NCI-H1105 (cell line): ENCODE data around the gene PTPRT.

ENCODE experiments used
- DNase-seq: peaks from one replicate; lab custom pipeline; 2025; lab: John Stamatoyannopoulos, UW

PTPRT gene

DNA sequence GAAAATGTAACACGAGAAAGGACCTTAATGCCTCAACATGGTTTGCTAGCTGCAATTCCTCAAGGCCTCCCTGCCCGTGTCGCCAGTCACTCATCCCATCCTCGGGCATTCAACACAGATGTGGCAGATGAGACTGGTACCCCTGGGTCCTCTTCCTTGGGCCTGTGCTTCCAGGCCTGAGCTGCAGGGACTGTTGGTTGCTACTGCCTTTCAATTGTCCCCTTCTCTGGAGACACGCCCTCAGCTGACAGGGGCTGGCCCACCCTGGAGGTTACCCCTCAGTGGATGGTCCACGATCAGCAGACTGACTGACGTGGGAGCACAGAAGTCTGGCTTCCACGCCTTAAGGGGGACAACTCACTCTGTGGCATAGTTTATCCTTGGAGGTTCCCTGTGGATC is 1076.5 kb downstream of the PTPRT start:
- no peak for DNase-seq

DNA sequence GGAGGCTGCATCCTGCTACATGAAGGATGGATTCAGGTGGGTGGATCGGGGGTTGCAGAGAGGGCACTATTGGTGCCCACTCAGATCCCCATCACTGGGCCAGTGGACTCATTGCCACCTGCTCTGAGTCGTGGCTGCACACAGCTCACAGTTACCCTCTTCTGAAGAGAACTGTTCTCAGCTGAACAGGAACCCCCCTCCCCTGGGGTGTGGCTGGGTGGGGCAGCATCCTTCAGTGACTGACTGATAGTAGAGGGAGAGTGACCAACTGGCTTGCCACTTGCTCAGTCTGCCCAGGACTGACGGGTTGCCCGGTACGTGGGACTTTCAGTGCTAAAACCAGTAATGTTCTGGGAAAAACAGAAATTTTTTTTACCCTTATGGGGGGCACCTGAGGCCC is 1077.5 kb downstream of the PTPRT start:
- no peak for DNase-seq

DNA sequence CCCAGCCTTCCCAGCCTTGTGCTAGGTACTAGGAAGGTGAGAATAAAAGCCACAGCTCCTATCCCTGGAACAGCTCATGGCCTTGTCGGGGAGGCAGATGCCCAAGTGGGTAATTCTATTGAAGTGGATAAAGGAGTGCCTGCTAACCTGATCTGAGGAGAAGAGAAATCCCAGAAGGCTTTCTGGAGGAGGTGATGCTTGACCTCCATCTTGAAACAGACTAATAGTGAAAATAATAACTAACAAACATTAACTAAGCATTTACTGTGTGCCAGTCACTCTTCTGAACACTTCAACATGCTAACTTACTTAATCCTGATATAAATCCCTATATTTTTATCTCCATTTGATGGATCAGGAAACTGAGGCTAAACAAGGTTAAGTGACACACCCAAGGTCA is 1078.4 kb downstream of the PTPRT start:
- no peak for DNase-seq

DNA sequence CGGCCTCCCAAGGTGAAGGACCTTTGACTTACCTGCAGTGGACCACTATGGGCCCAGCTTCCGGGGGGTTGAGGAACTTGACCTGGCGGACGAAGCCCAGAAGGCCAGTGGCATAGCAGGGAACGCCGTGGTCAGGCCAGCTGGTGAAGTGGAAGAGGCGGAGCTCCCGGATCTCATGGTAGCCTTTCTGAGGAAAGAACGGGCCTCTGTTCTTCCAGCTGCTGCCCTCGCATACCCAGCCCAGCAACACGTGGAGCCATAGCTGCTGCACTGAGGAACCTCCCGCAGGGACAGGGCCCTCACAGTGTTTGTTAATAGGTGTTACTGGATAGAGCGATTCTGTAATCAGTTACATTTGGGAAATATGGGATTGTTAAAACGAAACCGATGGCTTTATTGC is 1079.4 kb downstream of the PTPRT start:
- DNase-seq = no peak

DNA sequence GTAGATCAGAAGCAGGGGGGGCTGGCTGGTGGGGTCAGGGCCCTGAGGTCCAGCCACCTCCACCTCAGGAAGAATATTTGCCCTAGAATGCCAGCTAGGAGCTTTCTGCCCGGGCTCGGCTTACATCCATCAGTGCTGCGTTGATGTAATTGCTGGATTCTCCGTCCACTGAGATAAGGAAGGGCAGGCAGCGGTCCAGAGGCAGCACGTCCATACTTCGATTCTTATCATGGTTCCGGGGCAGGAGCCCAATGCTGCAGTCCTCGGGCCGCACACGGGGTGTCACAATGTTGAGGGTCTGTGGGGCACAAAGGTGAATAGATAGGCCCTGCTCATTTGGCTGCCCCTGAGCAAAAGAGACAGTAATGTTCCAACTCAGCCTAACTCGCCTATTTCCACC is 1087.7 kb downstream of the PTPRT start:
- DNase-seq = no peak

DNA sequence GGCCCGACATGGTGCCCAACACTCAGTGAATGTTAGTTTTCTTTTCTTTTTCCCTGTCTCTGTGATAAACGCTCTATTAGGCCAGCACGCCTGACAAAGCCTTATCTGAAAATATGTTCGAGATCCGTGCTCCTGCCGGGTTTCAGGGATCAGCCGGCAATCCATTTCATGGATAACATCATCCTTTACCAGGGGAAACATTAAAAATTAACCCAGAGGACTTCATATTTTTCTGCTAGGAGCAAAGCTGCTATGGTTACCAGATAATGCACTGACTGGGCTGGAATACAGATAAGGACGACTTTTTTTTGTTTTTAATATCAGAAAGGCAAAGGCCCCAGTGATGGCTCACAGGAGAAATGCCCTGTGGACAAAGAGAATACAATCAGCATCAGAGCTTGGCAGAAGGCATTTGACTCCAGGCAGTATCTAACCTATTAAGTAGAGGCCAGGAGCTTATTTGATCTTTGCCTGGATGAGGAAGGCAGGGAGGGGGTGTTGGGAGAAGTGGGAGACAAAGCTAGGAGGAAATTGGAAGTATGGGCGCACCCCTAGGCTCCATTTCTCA is 1089.5 kb downstream of the PTPRT start:
- no peak for DNase-seq

DNA sequence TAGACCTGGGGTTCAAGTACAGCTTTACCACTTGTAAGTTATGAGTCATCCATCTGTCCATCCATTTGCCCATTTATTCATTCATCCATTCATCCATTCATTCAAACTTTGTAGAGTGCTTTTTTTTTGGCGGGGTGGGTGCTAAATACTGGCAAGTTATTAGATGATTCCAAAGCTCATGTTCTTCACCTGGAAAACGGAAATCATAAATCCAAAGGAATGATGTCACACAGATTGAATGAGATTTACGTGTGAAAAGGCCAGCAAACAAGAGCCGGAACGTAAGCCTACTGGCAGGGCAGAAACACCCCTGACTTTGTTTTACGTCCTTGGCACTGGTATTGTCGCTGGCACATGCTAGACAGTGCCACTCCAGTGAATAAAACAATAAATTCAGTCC is 1090.6 kb downstream of the PTPRT start:
- DNase-seq = peak; percentile 48

DNA sequence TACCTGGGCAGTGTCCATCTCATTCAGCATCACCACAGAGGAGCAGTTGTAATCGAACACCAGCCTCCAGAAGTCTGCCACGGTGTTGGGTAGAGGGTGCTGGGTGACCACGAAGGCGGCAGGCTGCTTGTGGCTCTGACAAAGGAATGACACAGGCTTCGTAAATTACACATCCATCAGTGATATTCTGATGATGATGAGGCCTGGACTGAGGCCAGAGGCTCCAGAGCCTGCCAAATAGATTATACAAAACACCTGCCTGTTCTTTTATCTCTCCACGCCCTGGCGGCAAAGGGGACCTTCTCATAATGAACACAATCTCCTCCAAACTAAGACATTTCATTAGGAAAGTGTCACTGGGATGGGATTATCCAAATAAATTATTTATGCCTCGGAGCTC is 1091.3 kb downstream of the PTPRT start:
- peak; percentile 94 for DNase-seq

DNA sequence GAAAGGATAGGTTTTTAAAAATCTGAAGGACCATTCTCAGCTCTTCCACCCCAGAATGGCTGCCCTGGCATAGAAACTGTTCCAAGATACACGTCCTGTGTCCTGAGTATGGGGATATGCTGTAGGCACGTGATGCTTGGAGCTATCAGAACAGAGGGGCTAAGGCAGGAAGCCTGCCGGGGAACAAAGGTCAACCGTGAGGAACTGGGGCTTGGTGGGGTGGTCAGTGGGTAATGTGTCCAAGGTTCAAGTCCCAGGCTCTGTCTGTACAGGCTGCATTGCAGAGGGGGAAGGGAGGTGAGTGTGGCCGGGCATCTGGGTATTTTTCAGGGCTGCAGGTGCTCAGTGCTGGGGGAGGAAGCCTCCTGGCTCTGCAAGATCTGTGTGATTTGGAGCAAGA is 1092.0 kb downstream of the PTPRT start:
- no peak for DNase-seq

DNA sequence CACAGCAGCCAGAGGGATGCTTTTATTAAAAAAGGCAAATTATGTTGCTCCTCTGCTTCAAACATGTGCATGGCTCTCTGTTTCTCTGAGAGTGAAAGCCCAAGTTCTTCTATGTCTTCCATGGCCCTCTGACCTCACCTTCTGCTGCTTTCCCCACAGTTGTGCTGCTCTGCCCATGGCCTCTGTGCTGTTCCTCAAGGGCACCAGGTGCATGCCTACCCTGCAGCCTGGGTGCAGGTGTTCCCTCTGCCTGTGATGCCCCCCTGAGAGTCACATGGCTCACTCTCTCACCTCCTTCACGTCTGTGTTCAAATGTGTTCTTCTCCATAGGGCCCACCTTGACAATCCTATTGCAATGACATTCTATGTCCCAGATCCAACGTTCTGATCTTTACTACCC is 1094.5 kb downstream of the PTPRT start:
- DNase-seq = no peak

DNA sequence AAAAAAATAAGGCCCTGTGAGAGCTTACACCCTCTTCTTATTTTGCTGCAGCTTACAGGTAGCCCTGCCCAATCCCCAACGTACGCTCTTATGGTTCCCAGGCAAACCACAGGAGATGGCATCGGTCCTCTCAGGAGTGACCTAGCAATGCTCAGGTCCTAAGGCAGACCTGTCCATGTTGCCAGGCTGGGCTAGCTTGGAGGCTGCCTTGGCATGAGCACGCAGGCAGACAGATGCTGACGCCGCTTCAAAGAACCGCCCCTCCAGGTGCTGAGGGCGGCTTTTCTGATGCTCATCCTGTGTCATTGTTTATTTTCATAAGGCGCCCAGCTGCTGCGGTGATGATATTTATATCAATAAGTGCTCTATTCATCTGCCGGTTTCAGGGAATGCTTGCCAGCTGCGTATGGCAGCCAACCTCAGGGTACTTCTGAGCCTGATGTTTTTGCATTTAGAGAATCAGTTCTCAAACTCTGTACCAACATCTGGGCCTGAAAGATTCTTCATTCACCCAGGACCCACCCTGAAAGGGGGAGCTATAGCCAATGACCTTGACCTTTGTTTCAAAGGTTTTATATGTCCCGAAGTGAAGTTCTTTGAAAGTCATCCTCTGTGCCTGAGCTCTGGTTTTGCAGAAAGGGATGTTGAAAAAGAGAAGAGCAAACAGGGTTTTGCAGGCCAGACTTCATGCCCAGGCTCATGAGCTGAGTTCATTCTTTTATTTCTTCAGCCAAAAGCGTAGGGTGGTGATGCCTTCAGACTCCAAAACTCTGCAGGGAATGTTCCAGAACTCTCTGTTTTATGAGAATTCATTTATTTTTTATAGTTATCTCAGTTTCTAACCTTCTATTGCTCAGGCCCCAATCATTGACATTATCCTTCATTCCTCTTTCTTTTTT is 1095.9 kb downstream of the PTPRT start:
- peak; percentile 96 for DNase-seq

DNA sequence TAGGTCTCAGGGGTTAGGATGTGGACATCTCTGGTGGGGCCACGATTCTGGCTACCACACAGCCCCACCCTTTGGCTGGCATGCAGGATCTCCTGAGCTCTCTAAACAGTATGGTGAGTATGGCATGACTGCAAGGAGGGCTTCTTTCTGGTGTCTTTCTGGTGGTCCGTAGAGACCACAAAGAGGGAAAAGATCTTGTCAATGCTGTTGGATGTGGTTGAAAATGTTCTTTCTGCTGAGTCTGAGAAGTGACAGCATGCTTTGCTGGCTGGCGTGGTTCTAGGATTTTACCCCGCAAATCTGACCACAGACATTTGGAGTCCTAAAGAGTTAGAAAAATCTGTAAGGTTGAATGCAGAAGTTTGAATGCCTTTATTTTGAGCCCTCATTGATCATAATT is 1096.7 kb downstream of the PTPRT start:
- no peak for DNase-seq

DNA sequence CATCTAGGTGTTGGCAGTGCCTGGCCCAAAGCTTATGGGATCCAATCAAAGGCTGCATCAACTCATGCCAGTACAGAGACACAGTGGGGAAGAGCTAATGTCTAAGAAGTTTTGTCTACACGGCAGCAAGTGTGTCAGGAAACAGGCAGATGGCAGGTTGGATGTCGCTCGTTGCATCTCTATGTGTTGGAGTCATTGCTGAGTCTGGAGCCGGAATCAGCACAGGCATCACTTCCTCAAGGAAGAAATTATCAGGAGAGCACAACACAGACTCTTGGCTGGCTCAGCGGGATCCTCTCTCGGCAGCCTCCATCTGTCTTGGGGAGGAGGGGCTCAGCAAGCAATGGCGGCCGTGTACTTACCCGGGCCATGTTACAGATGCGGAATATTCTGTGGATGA is 1104.3 kb downstream of the PTPRT start:
- DNase-seq = no peak

DNA sequence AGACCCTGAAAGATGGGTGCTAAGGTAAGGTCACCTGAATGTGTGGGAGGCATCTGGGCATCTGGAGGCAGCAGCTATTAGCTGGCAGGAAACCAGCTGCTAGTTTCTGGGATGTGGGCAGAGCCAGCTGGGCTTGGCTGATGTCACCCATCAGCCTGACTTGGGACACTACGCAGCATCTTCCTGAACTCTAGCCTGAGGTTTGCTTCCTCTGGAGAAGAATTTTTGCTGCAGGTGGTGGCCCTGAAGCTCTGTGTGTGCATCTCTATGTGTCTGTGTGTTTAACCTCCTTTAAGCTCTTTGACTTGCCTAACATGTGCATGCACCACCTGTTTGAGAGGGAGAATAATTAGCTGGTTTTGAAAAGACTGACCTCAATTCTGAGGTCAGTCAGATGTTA is 1106.4 kb downstream of the PTPRT start:
- no peak for DNase-seq

DNA sequence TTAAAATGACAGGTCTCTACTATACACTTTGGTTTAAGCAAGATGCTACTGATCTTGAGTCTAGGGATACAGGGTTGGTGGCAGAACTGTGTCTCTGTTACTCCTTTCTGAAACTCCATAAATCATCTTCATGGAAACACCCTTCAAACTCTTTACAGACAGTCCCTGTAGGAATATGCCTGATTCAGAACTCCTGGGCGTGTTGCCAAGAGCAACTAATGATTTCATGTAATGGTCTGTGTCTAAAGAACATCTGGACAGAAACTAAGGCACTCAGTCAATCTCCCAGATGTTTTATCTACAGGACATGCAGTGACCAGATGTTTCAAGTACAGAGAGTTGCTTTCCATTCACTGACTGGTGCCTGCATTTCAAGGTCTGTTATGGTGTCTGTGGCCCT is 1107.1 kb downstream of the PTPRT start:
- peak; percentile 44 for DNase-seq

DNA sequence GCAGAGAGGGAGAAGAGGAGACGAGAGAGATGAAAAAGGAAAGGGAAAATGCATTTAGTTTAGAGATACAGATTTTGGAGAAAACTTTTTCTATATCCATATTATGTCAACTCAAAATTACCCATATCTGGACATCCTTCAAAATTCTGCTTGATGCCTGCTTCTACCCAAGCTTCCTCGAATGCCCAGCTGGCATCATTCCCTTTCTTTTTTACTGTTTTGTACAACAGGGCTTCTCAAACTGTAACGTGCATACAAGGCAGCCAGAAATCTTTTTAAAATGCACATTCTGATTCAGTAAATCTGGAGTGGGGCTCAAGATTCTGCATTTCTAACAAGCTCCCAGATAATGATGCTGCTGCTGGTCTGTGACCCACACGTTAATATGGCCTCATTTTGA is 1108.8 kb downstream of the PTPRT start:
- no peak for DNase-seq

DNA sequence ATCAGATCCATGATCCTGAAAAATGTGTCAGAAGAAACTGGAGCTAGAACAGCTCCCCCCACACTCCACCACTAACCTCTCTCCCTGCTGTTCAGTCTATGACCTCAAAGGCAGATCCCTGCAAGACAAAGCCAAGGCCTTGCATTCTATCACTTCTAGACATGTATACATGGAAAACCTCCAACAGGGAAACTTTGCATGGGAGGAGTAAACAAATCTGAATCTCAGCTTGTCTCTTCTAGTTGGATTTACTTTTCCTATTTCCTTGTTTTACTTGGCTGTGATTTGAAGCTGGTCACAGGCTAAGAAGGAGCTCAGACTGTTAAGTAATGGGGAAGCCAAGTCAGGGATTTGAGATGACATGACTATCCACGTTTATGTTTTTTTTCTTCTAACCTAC is 1114.8 kb downstream of the PTPRT start:
- no peak for DNase-seq

DNA sequence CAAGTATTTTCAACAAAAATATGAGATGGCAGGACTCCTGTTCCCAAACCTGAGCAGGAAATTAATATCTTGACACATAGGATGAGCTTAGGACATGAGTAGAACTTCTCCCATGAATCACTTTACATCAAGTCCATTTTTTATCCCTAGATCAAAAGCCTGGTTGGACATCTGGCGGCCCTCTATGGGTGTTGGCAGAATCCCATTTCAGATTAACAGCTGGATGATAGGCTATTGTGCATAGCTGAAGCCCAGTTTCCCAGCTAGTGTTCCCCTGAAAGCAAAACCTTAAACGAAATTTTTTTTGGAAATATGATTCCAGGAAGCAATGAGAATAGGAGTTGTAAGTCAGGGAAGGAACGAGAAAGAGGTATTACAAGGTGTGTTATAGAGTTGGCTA is 1122.1 kb downstream of the PTPRT start:
- no peak for DNase-seq

DNA sequence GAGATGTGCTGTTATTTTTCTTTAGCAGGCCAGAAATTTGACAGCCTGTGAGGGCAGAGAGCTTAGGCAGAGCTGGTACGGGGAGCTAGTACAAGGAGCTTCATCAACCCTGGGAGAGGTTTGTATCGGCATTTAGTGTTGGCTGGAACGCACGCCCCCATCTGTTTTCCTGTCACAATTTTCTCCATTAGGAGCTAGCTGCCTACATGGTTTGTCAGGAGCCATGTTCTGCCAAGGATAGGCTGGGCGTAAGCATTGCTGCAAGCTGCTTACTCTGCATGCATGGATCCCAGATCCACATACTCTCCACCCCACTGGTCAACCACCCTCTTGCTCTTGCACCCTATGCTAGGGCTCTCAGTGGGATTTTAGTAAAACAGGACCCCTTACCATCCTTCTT is 1122.5 kb downstream of the PTPRT start:
- no peak for DNase-seq

DNA sequence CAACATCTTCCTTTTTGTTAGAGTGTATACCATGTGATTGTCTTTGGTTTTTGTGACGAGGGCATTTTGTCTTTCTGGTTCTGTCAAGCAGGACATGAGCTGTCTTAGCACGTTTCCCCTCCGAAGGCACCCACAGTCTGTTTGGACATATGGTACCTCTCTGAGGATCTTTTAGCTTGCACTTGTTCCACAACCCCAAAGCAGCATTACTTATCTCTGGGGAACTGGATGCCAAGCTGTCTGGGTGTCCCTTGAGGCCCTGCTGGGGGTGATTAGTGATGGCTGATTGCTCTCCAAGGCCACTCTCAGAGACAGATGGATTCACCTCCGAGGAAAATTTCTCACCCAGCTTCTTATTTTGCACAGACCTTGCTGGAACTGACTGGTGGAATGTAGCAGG is 1126.6 kb downstream of the PTPRT start:
- DNase-seq = no peak

DNA sequence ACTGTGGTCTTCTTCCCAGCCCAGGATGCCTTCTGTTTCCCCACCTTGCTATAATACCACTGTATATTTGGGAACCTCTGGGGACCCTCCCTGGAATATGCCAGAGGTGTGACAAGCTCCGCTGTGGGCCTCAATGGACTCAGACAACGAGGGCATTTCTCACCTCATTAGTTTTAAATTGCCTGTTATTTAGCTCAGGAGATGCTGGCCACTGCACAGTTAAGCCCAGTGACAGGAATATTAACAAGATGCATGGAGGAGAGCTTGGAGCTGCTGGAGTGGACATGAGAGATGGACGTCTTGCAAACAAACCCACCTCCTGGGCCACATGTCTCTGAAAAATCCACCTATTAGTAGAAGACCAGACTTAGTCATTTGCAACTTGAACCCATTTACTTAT is 1136.4 kb downstream of the PTPRT start:
- DNase-seq = no peak

DNA sequence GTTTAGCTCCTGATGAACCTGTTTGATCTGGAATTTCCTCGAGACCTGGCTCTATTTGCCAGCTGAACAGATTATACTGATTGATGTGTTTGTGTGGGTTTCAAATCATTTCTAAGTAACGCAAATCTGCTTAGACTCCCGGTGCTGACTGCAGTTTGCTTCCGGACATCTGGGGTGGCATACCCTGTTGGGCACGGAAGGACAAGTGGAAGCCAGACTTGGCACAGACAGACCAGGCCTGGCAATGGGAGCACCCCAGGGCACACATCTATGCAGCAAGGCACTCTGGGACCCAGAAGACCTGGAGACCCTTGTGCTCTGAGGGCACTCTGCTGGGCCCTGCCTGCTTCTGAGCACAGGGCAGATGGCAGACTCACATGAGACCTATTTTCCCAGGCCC is 1137.8 kb downstream of the PTPRT start:
- no peak for DNase-seq

DNA sequence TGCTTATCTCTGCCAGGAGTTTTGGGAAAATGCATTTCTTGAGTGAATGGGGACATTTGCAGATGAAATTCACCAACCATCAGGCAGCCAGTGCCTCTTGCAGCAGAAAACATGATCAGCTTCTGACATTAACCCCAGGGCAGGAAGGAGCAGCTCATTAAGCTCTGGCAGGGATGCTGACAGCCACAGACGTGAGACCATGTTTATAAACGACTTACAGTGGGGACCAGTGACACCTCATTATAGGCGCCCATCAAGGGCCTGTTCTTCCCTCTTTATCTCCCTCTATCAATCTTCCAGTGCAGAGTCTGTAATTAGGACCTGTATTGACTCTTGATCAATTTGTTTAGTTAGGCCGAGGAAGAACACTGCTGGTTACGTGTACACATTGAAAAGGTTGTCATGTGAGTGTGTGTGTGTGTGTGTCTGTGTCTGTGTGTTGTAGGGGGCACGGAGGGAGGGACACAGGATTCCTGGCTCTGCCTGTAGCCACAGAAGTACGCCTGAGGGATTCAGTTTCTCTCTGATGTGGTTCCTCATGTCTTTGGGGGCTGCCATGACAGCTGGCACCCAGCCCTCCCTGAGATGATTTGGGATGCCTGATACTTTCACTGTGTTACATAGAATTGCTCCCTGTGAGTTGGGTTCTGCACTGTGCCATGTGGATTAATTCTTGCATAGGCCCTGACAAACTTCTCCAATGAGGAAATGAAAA is 1143.2 kb downstream of the PTPRT start:
- no peak for DNase-seq
